NCI-H510A (cell line): ENCODE results near the gene PTPN4.

Experiments
- DNase-seq: peaks from one replicate; lab custom pipeline; 2025; lab: John Stamatoyannopoulos, UW

Gene PTPN4

GRCh38 chr2:119808516-119809147, 48.9 kb downstream of the PTPN4 start:
- DNase-seq, result no peak

GRCh38 chr2:119809339-119810048, 49.8 kb downstream of the PTPN4 start:
- DNase-seq, result no peak

GRCh38 chr2:119810049-119810630, 50.4 kb downstream of the PTPN4 start:
- DNase-seq, result no peak

DNA sequence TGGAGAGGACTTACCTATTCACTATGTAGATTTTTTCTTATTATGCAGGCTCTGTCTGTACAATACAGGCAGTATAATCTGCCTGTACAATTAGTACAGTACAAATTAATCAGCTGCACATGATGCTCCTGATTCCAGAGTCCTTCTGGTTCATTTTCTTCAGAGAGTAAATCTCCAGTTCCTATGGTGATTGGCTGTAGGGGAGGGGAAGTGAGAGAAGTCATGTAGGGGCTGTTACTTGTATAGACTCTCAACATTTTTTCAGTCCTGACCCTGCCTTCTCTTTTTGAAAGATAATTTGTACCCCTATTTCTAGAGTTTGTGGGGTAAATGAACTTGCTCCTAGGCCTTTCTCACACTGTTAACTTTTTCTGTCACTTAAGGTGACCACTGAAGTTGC, 54.5 kb downstream of the PTPN4 start:
- no peak for DNase-seq

DNA sequence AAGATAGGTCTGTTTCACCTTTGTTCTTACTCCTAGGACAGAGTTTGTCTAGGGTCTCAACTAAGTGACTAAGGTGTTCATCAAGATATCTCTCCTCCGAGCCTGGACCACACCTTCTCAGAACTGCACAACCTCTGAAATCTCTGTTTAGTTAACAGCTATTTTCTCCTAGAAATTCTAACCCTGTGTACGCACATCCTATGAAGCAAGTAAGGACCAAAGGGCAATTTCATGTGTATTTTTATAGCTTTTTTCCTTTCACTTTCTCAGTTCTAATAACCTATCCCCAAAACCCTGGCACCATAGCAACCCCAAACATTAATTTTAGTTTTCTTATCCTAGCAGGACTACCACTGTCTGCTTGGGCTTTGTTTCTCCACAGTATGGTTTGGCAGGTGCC, 59.1 kb downstream of the PTPN4 start:
- no peak for DNase-seq

GRCh38 chr2:119819846-119820245, 60.1 kb downstream of the PTPN4 start:
- no peak for DNase-seq

- DNase-seq, result no peak
Measured at GRCh38 chr2:119820275-119820674, 60.6 kb downstream of the PTPN4 start.

DNA sequence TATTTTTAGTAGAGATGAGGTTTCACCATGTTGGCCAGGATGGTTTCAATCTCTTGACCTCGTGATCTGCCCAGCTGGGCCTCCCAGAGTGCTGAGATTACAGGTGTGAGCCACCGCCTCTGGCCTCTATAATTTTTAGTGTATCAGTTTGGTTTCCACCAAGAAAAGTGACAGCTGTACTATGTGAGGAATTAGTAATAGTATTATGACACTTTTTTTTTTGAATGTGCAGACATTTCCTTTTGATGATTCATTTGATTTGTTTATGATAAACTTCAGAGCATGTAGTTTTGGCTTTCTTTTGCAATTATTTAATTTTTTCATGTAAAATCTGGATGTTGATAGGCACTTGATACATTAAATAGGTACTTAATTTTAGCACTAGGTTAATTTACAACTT, 61.5 kb downstream of the PTPN4 start:
- DNase-seq, result no peak

DNA sequence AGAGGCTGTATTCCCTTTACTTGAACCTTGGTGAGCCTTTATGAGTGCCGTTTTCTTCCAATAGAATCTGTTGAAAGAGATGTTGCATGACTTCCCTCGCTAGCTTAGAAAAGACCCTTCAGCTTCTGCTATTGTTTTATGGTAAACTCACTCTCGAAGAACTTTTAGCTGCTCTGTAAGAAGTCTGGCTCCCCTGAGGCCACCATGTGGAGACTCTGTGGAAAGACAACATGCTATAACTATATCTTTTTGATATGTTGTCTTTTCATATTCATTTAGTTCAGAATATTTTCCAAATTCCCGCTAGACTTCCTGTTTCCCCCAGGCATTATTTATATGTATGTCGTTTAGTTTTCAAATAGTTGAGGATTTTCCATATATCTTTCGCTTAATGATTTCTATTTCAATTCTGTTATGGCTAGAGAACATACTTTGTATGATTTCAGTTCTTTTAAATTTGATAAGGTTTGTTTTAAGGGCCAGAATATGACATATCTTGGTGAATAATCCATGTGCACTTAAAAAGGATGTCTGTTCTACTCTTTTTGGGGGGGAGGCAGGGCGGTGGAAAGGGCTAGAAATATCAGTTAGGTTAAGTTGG, 64.1 kb downstream of the PTPN4 start:
- no peak for DNase-seq

GRCh38 chr2:119826370-119826961, 66.7 kb downstream of the PTPN4 start:
- DNase-seq, result no peak

GRCh38 chr2:119827866-119828507, 68.3 kb downstream of the PTPN4 start:
- DNase-seq, result no peak

DNA sequence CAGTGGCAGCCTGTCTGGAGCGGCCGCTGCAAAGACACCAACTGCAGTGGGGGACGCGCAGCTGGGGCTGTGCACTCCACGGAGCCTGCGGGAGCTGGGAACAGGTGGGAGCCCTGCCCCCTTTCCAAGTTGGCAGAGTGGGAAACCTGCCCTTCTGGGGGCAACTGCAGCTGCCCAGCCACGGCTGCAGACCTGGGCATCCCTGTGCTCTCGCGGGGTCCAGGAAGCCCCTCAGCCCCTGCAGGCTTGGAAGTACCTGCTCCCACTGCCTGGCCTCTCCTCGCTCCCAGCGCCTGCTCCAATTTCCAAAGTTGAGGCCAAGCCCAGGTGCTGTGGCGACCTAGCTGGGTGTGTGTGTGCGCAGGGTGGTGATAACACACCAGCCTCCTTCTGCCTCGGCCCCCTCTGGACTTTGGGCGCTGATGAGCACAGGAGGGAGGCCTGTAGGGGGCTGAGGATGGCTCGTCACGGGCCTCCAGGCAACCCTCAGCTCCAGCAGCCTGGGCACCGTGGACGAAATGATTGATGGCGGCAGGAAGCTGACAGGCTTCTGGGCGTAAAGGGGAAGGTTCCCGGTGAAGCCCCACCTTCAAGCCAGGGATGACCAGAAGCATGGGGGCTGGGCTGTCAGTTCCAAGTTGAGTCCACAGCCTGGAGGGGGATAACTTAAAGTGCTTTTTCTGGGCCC, 76.9 kb downstream of the PTPN4 start:
- no peak for DNase-seq

GRCh38 chr2:119837350-119837749, 77.6 kb downstream of the PTPN4 start:
- no peak for DNase-seq

GRCh38 chr2:119837759-119838158, 78.0 kb downstream of the PTPN4 start:
- no peak for DNase-seq

DNA sequence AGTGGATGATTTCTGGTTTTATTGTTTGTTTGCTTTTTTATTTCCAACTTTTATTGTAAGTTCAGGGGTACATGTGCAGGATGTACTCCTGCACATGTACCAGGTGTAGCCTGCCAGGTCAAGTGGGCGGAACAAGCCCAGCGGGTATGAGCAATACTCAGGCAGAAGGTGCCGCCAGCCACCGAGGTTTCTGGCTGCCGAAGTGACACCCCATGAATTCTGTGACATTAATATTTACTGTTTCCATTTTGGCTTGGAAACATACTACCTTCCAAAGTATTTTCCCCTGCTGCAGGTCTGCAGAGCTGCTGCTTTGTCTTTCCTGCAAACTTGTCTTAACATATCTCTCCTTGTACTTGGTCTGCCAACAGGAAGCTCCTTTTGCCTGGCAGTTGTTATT, 78.5 kb downstream of the PTPN4 start:
- no peak for DNase-seq

DNA sequence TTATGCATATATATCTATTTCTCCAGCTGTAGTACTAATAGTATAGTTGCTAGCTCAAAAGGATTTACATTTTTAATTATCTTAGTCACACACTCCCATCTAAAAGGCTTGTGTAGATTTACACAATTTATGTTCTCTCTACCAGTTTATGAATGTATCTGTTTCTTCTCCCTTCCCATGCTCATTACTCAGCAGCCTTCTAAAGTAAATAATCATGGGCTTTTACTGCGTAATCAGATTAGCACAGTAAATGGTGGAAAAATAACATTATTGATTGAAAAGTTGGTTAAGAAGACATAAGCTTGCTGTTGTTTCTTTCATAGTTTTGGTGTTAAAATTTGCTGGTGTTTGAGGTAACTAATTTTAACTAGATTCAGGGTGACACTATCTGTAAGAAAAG, 81.8 kb downstream of the PTPN4 start:
- no peak for DNase-seq

GRCh38 chr2:119846021-119846420, 86.3 kb downstream of the PTPN4 start:
- DNase-seq, result no peak

GRCh38 chr2:119849838-119850565, 90.3 kb downstream of the PTPN4 start:
- DNase-seq, result no peak

DNA sequence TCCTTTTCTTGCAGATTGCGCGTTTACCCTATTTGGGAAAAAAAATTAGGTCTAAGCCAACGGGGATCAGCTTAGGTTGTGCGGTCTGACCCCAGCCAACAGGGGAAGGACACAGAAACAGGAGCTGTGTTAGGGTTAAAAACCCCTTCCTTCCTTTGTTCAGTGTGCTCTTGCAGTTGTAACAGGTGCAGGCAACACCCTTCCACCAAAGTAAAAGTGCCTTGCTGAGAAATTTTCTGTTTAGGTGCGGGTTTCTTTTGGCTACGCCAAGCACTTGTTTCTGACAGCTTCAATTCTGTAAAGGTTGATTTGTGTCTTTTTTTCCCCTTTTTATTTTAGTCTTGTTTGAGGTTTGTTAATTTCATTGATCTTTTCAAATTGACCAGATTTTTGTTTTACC, 92.5 kb downstream of the PTPN4 start:
- DNase-seq, result no peak

- DNase-seq, result no peak
Measured at GRCh38 chr2:119853777-119854399, 94.2 kb downstream of the PTPN4 start.
